H1 (cell line): ENCODE data around the gene CEP120. TPM values are rescaled to one million over a fixed set of nuclear protein-coding genes. Genes with fewer than 3 reads are reported as not detected.

Experiments used
- CTCF ChIA-PET: fragments of 300-600 bp; sonication (Branson Sonifier 250); formaldehyde crosslinking; loops from one replicate; lab custom pipeline; 2021; ENCODE audit not compliant: partially characterized antibody; lab: Charles Lee
- POLR2A ChIA-PET: fragments of 300-600 bp; sonication (Branson Sonifier 250); formaldehyde crosslinking; loops from one replicate; lab custom pipeline; 2021; ENCODE audit warnings: inconsistent platforms; ENCODE audit not compliant: partially characterized antibody; lab: Charles Lee
- DNase-seq, 2 experiments: peaks; one replicate each; pipeline versions ENCODE4 v3.0.0 to v3.0.0-alpha.2; 2010 to 2022; ENCODE audit warnings: low spot score in 2 of 2, low read depth in 1 of 2, mixed read lengths in 1 of 2
- FAIRE-seq: peaks from 2 replicates; lab custom pipeline; 2011; peaks lifted over from hg19 to GRCh38; lab: Jason Lieb, UNC
- H2AFZ ChIP-seq: 2 replicates; pipeline ENCODE4 v1.8.1; 2012; ENCODE audit warnings: low read length, inconsistent platforms
- H2AK5ac ChIP-seq: 2 replicates; pipeline ENCODE4 v1.6.1; 2013; ENCODE audit warnings: low read depth, low read length
- H2BK120ac ChIP-seq: replicated peaks from 2 replicates; pipeline ENCODE3; 2013; ENCODE audit warnings: low read depth, low read length, inconsistent platforms
- H2BK12ac ChIP-seq: 2 replicates; pipeline ENCODE4 v1.6.1; 2013; ENCODE audit warnings: low read depth, low read length
- H2BK15ac ChIP-seq: 2 replicates; pipeline ENCODE4 v1.6.1; 2013; ENCODE audit warnings: low read length
- H2BK20ac ChIP-seq: 2 replicates; pipeline ENCODE4 v1.6.1; 2013; ENCODE audit warnings: low read length
- H2BK5ac ChIP-seq: 2 replicates; pipeline ENCODE4 v1.6.1; 2013; ENCODE audit warnings: low read depth, low read length
- H3K14ac ChIP-seq: 2 replicates; pipeline ENCODE4 v1.6.1; 2013; ENCODE audit warnings: inconsistent platforms; ENCODE audit not compliant: insufficient read length
- H3K18ac ChIP-seq: 2 replicates; pipeline ENCODE4 v1.6.1; 2013; ENCODE audit warnings: low read length; ENCODE audit errors: extremely low read depth
- H3K23ac ChIP-seq: 2 replicates; pipeline ENCODE4 v1.6.1; 2013; ENCODE audit warnings: inconsistent platforms; ENCODE audit not compliant: insufficient read length
- H3K23me2 ChIP-seq: 2 replicates; pipeline ENCODE4 v1.6.1; 2013; ENCODE audit warnings: low read depth, low read length
- H3K27ac ChIP-seq: 2 replicates; pipeline ENCODE4 v1.6.1; 2011; ENCODE audit warnings: low read depth, low read length, inconsistent platforms
- H3K27me3 ChIP-seq, 4 experiments: replicated peaks in 1 of 4; 1 replicate in 1 of 4; 2 replicates in 3 of 4; pipeline versions ENCODE4 v1.6.1 to v1.8.1; 2011 to 2013; ENCODE audit warnings: low read length in 3 of 4, mild to moderate bottlenecking in 3 of 4, inconsistent platforms in 2 of 4, mixed read lengths in 2 of 4, moderate library complexity in 1 of 4; ENCODE audit not compliant: control insufficient read depth in 3 of 4, insufficient read depth in 3 of 4; ENCODE audit errors: extremely low read depth in 1 of 4
- H3K36me3 ChIP-seq, 4 experiments: 2 replicates each; pipeline versions ENCODE4 v1.6.1 to v1.8.1; 2011 to 2013; ENCODE audit warnings: mild to moderate bottlenecking in 4 of 4, low read length in 3 of 4, moderate library complexity in 2 of 4, control low read depth in 1 of 4, inconsistent platforms in 1 of 4; ENCODE audit not compliant: insufficient read depth in 4 of 4, control insufficient read depth in 2 of 4
- H3K4ac ChIP-seq: replicated peaks from 2 replicates; pipeline ENCODE3; 2013; ENCODE audit warnings: low read length, low read depth, mixed read lengths, inconsistent platforms; ENCODE audit not compliant: insufficient read length
- H3K4me1 ChIP-seq, 4 experiments: replicated peaks in 1 of 4; 1 replicate in 1 of 4; 2 replicates in 3 of 4; pipeline versions ENCODE4 v1.6.1 to v1.8.1; 2011 to 2013; ENCODE audit warnings: low read length in 3 of 4, inconsistent platforms in 2 of 4, mixed read lengths in 1 of 4; ENCODE audit not compliant: insufficient read depth in 4 of 4, control insufficient read depth in 3 of 4
- H3K4me2 ChIP-seq, 2 experiments: 2 replicates each; pipeline versions ENCODE4 v1.6.1 to v1.8.1; 2011 to 2013; ENCODE audit warnings: low read depth in 2 of 2, low read length in 2 of 2, control low read depth in 1 of 2, inconsistent platforms in 1 of 2, mild to moderate bottlenecking in 1 of 2; ENCODE audit not compliant: insufficient read depth in 1 of 2
- H3K4me3 ChIP-seq, 4 experiments: fragments of 200-600, 300-600 bp in 1 of 4; sonication (generic), shearing (Covaris generic), sonication (Bioruptor Twin) in 1 of 4; 2 replicates each; pipeline versions ENCODE4 v1.5.1 to v1.8.1; 2011 to 2016; ENCODE audit warnings: low read length in 4 of 4, low read depth in 3 of 4, control low read depth in 2 of 4, inconsistent platforms in 2 of 4, mild to moderate bottlenecking in 2 of 4, mixed read lengths in 1 of 4, moderate library complexity in 1 of 4; ENCODE audit not compliant: insufficient read depth in 2 of 4; ENCODE audit errors: extremely low read depth in 1 of 4
- H3K56ac ChIP-seq: replicated peaks from 2 replicates; pipeline ENCODE3; 2013; ENCODE audit warnings: low read depth, mild to moderate bottlenecking, mixed read lengths, low read length, inconsistent platforms; ENCODE audit not compliant: insufficient read length
- H3K79me1 ChIP-seq: 2 replicates; pipeline ENCODE4 v1.6.1; 2013; ENCODE audit warnings: low read depth, low read length, control low read depth
- H3K79me2 ChIP-seq, 2 experiments: 2 replicates each; pipeline versions ENCODE4 v1.6.1 to v1.8.1; 2012 to 2013; ENCODE audit warnings: low read length in 2 of 2, mild to moderate bottlenecking in 2 of 2, inconsistent platforms in 1 of 2; ENCODE audit not compliant: insufficient read depth in 2 of 2, control insufficient read depth in 1 of 2
- H3K9ac ChIP-seq, 4 experiments: replicated peaks in 1 of 4; 1 replicate in 1 of 4; 2 replicates in 3 of 4; pipeline versions ENCODE4 v1.6.1 to v1.8.1; 2011 to 2013; ENCODE audit warnings: low read depth in 3 of 4, low read length in 3 of 4, control low read depth in 2 of 4, mild to moderate bottlenecking in 2 of 4, moderate library complexity in 2 of 4, inconsistent platforms in 1 of 4; ENCODE audit errors: extremely low read depth in 1 of 4
- H3K9me3 ChIP-seq, 2 experiments: 2 replicates each; pipeline versions ENCODE4 v1.6.1 to v1.8.1; 2012 to 2013; ENCODE audit warnings: mild to moderate bottlenecking in 2 of 2, moderate library complexity in 2 of 2, control low read depth in 1 of 2, inconsistent platforms in 1 of 2, low read depth in 1 of 2, low read length in 1 of 2, mixed read lengths in 1 of 2; ENCODE audit not compliant: insufficient read depth in 2 of 2
- H4K20me1 ChIP-seq, 2 experiments: replicated peaks in 1 of 2; 2 replicates each; pipeline versions ENCODE3 to v1.8.1; 2011 to 2013; ENCODE audit warnings: inconsistent platforms in 2 of 2, low read length in 2 of 2, mild to moderate bottlenecking in 1 of 2; ENCODE audit not compliant: insufficient read depth in 2 of 2, control insufficient read depth in 1 of 2
- H4K5ac ChIP-seq: 2 replicates; pipeline ENCODE4 v1.6.1; 2013; ENCODE audit warnings: low read length, low read depth, mixed read lengths, inconsistent platforms; ENCODE audit not compliant: insufficient read length
- H4K8ac ChIP-seq: 2 replicates; pipeline ENCODE4 v1.8.0; 2013; ENCODE audit warnings: mild to moderate bottlenecking, moderate library complexity, low read length, inconsistent platforms; ENCODE audit not compliant: insufficient read depth; ENCODE audit errors: extremely low read depth
- H4K91ac ChIP-seq: replicated peaks from 2 replicates; pipeline ENCODE3; 2013; ENCODE audit warnings: low read length, mixed read lengths, inconsistent platforms; ENCODE audit not compliant: insufficient read length
- BCL11A ChIP-seq, 2 experiments: IDR thresholded peaks; one replicate each; pipeline ENCODE4 v1.6.1; 2011; ENCODE audit warnings: low read depth in 2 of 2, low read length in 2 of 2, mild to moderate bottlenecking in 2 of 2
- CBX5 ChIP-seq: fragments of 300-800, 300-1000 bp; sonication (generic); IDR thresholded peaks from 2 replicates; pipeline ENCODE4 v1.7.1; 2016; ENCODE audit warnings: antibody characterized with exemption, low read length, low read depth
- EZH2 ChIP-seq: fragments of 200-600 bp; sonication (generic); IDR thresholded peaks from 2 replicates; pipeline ENCODE4 v1.7.1; 2012; ENCODE audit warnings: low read depth, mild to moderate bottlenecking, moderate library complexity, low read length, inconsistent platforms; ENCODE audit not compliant: severe bottlenecking
- GTF2F1 ChIP-seq: IDR thresholded peaks from 2 replicates; pipeline ENCODE4 v1.6.1; 2012; ENCODE audit warnings: low read depth, low read length, improper control_type of control experiment, borderline replicate concordance
- JUND ChIP-seq: IDR thresholded peaks from 2 replicates; pipeline ENCODE4 v1.6.1; 2011; ENCODE audit warnings: mild to moderate bottlenecking, improper control_type of control experiment, low read length
- KDM1A ChIP-seq: fragments of 200-600, 300-600 bp; sonication (generic); IDR thresholded peaks from 2 replicates; pipeline ENCODE4 v1.7.1; 2016; ENCODE audit warnings: mild to moderate bottlenecking, low read length, borderline replicate concordance
- KDM4A ChIP-seq: IDR thresholded peaks from one replicate; pipeline ENCODE4 v1.7.1; 2012; ENCODE audit warnings: low read depth, mild to moderate bottlenecking, moderate library complexity, low read length, inconsistent platforms; ENCODE audit not compliant: severe bottlenecking
- POLR2A ChIP-seq, 2 experiments: IDR thresholded peaks; 1 replicate in 1 of 2; 2 replicates in 1 of 2; pipeline ENCODE4 v1.6.1; 2011; ENCODE audit warnings: low read depth in 2 of 2, low read length in 2 of 2, mild to moderate bottlenecking in 2 of 2; ENCODE audit errors: control extremely low read depth in 1 of 2
- RNF2 ChIP-seq: fragments of 200-900, 300-1000 bp; sonication (generic); IDR thresholded peaks from 2 replicates; pipeline ENCODE4 v1.7.1; 2016; ENCODE audit warnings: borderline replicate concordance, low read depth, mild to moderate bottlenecking, antibody characterized with exemption, low read length; ENCODE audit not compliant: poor library complexity, severe bottlenecking; ENCODE audit errors: missing control alignments
- SRF ChIP-seq: IDR thresholded peaks from 2 replicates; pipeline ENCODE4 v1.6.1; 2011; ENCODE audit warnings: mild to moderate bottlenecking, low read depth, low read length, moderate library complexity
- TEAD4 ChIP-seq: IDR thresholded peaks from 2 replicates; pipeline ENCODE4 v1.6.1; 2012; ENCODE audit warnings: low read depth, low read length, inconsistent platforms, mixed read lengths
- WGBS, 2 experiments: shearing (Covaris generic) in 1 of 2; methylation state at CpG; one replicate each; pipeline versions ENCODE4 v1.1.6 to v1.1.7; 2013 to 2015; ENCODE audit warnings: low lambda C conversion rate in 2 of 2, mixed read lengths in 2 of 2, inconsistent platforms in 1 of 2, low coverage in 1 of 2, missing lambda C conversion rate in 1 of 2; ENCODE audit not compliant: insufficient replicate concordance in 2 of 2, insufficient coverage in 1 of 2, insufficient read length in 1 of 2; ENCODE audit errors: extremely low coverage in 1 of 2, missing lambda C conversion rate in 1 of 2; 5-methylcytosine and 5-hydroxymethylcytosine counted together
- polyA plus RNA-seq, 7 experiments: library from polyadenylated mRNA; depleted of rRNA in 3 of 7; stranded (reverse) in 5 of 7; unstranded in 2 of 7; fragments of >200 nt in 5 of 7; fragments of 200-250 nt in 2 of 7; gene quantifications; 1 replicate in 5 of 7; 2 replicates in 1 of 7; 4 replicates in 1 of 7; pipeline versions ENCODE4 v1.2.1 to v1.2.3, GENCODE V29; 2011 to 2013; ENCODE audit warnings: missing spikeins in 2 of 7, mixed read lengths in 2 of 7
- total RNA-seq: library from RNA; stranded (reverse); fragmentation: NEBNext Ultra II Directional; extraction: Animal tissue kit (Norgen Biotek cat#: 25700); gene quantifications from 2 replicates; pipeline ENCODE4 v1.2.1, GENCODE V29; 2021

CEP120 gene
- total and polyA plus RNA-seq, 2 of the 8 experiments (the other 6 are each of a cell fraction or from before 2014, with no cell fraction given), result 9.3 to 17.9 TPM

DNA sequence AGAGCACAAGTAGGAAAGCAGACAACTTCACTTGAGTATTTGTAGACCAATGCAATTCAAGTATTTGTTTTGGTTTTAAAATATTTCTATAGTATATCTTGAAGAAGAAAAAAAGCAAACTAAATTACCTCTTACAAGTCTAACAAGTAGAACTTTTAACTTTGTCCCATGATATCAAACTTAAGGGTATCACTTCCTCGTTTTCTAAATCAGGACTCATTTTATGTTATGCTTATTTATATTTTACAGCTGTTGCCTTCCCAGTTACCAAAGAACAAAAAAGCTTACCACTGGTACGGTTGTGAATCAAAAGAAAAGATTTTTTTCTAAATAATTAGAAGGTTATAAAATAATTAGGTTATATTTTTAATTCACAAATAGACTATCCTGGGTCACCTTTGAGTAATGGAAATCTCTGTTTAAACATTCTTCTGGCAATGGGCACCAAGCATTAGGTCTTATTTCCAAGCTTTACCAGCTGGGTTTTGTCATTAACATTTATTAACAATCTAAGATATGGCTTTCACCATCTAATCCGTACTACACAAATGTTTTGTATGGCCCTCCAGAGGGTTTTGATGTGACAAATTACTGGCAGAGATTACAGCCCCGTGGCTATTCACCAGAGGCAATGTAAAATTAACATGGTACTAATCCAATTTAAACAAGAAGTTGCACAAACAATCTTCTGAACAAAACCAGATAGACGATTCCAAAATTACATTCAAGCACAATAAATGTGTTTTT is 63.6 kb downstream of the CEP120 start:
- no peak overlapping the region for H4K5ac ChIP-seq
- H4K20me1 ChIP-seq, result no peaks in the 10 kb centered on the region
- no peaks in the 10 kb centered on the region for H3K79me1 ChIP-seq
- H2BK120ac ChIP-seq, result no peak overlapping the region
- WGBS, 2 experiments, result 94% methylated on average over 5 of the region's 5 CpGs; no CpG with 5 or more reads in 1 of the 2 experiments
- H4K91ac ChIP-seq, result no peak overlapping the region
- ChIA-PET POLR2A (no interaction called here), CTCF (interaction anchor here (0.7 kb wide), 2 partner anchors 10 to 12 kb away, joined by 3 read pairs; no protein-coding TSS in a partner anchor)
- H3K27me3 ChIP-seq, result no peaks in the 10 kb centered on the region
- no peaks in the 10 kb centered on the region for H3K79me2 ChIP-seq
- no peak overlapping the region for H3K23ac ChIP-seq
- H2BK15ac ChIP-seq, result no peak overlapping the region
- H3K4me2 ChIP-seq, result no peak overlapping the region
- H3K36me3 ChIP-seq, result peaks cover 0 to 14% (median 0%) of the 10 kb centered on the region in 4 experiments; a peak in 4 of 8 replicates
- TF ChIP-seq BCL11A (IDR thresholded peaks at IDR 0.05; ENCODE audit: low read depth in 2 of 2, low read length in 2 of 2) (no peak), POLR2A (IDR thresholded peaks at IDR 0.05; ENCODE audit: control extremely low read depth in 1 of 2, low read depth in 2 of 2, low read length in 2 of 2) (no peak), RNF2 (no peak), CBX5 (no peak), KDM4A (no peak), KDM1A (no peak), SRF (no peak), GTF2F1 (no peak), JUND (no peak), TEAD4 (no peak), EZH2 (no peak)
- DNase-seq (no peak), FAIRE-seq (no peak)
- no peak overlapping the region for H3K14ac ChIP-seq
- no peak overlapping the region for H3K4me3 ChIP-seq
- no peak overlapping the region for H2AFZ ChIP-seq
- H2BK20ac ChIP-seq, result no peak overlapping the region
- H3K9me3 ChIP-seq, result no peaks in the 10 kb centered on the region
- no peak overlapping the region for H4K8ac ChIP-seq
- H3K18ac ChIP-seq, result no peak overlapping the region
- H3K23me2 ChIP-seq, result no peaks in the 10 kb centered on the region
- H3K4me1 ChIP-seq, result no peaks in the 10 kb centered on the region
- H3K56ac ChIP-seq, result no peak overlapping the region
- H2AK5ac ChIP-seq, result no peak overlapping the region
- no peak overlapping the region for H2BK12ac ChIP-seq
- no peak overlapping the region for H3K9ac ChIP-seq
- H2BK5ac ChIP-seq, result no peak overlapping the region
- no peak overlapping the region for H3K4ac ChIP-seq
- H3K27ac ChIP-seq, result no peak overlapping the region
